ENCODE results near the gene SELENOS. TPM values are rescaled to one million over a fixed set of nuclear protein-coding genes. Genes with fewer than 3 reads are reported as not detected.

Gene SELENOS
- total RNA-seq, 1 donor from 2014 or later = 32.0 TPM

DNA sequence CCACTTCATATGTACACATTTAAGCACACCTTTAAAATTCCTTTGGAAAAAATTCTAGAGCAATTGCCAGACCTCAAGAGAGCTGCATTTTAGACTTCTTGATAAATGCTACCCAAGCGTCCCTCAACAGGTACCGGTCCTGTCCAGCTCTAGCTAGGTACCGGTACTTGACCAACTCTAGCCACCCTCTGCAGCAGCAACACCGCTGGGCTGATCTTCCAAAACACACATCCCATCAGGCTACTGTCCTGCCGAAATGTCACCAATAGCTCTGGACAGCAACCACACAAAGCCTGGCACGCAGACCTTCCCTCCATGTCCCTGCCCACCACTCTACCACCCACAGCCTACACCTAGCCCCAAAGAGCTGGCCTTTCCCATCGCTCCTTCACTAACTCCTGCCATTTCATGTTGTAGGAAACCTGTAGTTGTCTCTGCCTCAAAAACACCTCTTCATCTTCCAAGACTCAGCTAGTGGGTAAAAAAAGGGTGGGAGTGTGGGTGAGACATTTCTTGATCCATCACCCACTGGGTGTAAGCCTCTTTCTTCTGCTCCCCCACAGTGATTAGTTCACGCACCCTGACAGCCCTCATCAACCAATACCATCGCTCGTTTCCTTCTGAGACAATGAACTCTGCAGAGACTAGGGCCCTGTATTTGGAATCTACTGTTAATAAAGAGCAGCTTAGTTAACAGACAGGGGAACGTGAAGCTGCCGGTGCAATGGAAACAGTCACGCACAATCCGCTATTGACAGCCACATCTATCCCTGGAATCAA, 32.2 kb downstream of the SELENOS start:
- H3K4me1 ChIP-seq = peaks cover 21 to 78% of the 10 kb centered on the region in 2 donors
- no peak for TF ChIP-seq CTCF (IDR thresholded peaks at IDR 0.05)
- H3K9me3 ChIP-seq = no peaks in the 10 kb centered on the region
- peak in 1 of 2 donors; percentile 60 for DNase-seq (ENCODE audit: low spot score in 2 of 2)
- peaks cover 0 to 4% of the 10 kb centered on the region in 2 donors for H3K36me3 ChIP-seq
- H3K4me3 ChIP-seq = peak overlapping the region in 1 of 2 donors; percentile 12
- peak overlapping the region; percentile 52 to 71 for H3K27ac ChIP-seq
- no peaks in the 10 kb centered on the region for H3K27me3 ChIP-seq
- intact Hi-C loops (cut with DNase I) = no loop called here

DNA sequence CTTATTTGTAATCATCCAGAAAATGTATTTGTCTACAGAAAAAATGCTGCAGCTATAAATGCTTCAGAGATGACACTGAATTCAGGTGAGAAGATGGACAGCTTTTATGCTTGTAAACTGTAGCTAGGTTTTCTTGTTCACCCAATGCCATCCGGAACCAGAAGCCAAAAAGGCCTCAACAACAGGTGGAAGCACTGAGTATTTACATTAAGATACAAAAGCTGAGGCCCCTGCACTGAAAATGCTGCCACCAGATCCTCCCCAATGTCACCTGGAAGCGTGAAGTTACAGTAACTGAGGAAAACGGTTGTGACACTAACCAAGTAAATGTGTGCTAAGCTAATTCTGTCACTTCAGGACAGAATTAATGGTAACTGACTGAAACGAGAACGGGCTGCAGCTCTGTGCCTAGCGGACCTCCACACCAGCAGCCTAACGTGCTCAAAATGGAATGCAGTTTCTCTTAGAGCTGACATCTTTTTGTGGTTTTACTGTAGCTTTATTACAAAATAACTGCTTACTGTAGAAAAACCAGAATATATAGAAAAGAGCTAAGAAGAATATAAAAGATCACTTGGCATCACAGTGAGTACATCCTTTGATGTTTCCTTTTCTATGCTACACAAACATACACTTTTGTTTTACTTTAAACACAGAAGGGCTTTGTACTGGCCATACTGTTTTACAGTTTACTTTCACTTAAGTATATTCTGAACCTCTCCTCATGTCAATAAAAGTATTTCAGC, 33.1 kb downstream of the SELENOS start:
- Histone ChIP-seq H3K4me3 (peak overlapping the region in 1 of 2 donors; percentile 12), H3K36me3 (peaks cover 0 to 4% of the 10 kb centered on the region in 2 donors), H3K27me3 (no peaks in the 10 kb centered on the region), H3K9me3 (no peaks in the 10 kb centered on the region), H3K27ac (peak overlapping the region; percentile 34 to 71), H3K4me1 (peaks cover 22 to 69% of the 10 kb centered on the region in 2 donors)
- DNase-seq (ENCODE audit: low spot score in 2 of 2) = peak in 1 of 2 donors; percentile 44
- intact Hi-C loops (cut with DNase I) = no loop called here
- no peak for TF ChIP-seq CTCF (IDR thresholded peaks at IDR 0.05)

- Histone ChIP-seq H3K4me1 (peaks cover 22 to 62% of the 10 kb centered on the region in 2 donors), H3K4me3 (no peak overlapping the region), H3K9me3 (no peaks in the 10 kb centered on the region), H3K36me3 (peaks cover 0 to 4% of the 10 kb centered on the region in 2 donors), H3K27me3 (no peaks in the 10 kb centered on the region), H3K27ac (no peak overlapping the region)
- DNase-seq (ENCODE audit: low spot score in 2 of 2) = peak in 1 of 2 donors; percentile 43
- TF ChIP-seq CTCF (IDR thresholded peaks at IDR 0.05) = no peak
- intact Hi-C loops (cut with DNase I) = no loop called here
Observed at GRCh38 chr15:101243420-101243819, 33.9 kb downstream of the SELENOS start.

- no peak for TF ChIP-seq CTCF (IDR thresholded peaks at IDR 0.05)
- DNase-seq (ENCODE audit: low spot score in 2 of 2) = no peak
- H3K27me3 ChIP-seq = no peaks in the 10 kb centered on the region
- peak overlapping the region in 1 of 2 donors; percentile 19 for H3K27ac ChIP-seq
- H3K4me1 ChIP-seq = peaks cover 22 to 58% of the 10 kb centered on the region in 2 donors
- H3K36me3 ChIP-seq = peaks cover 0 to 4% of the 10 kb centered on the region in 2 donors
- H3K4me3 ChIP-seq = no peak overlapping the region
- H3K9me3 ChIP-seq = no peaks in the 10 kb centered on the region
- intact Hi-C loops (cut with DNase I) = no loop called here
Observed at GRCh38 chr15:101242999-101243336, 34.3 kb downstream of the SELENOS start.

- H3K27ac ChIP-seq = peak overlapping the region in 1 of 2 donors; percentile 19
- peak in 1 of 2 donors; percentile 64 for DNase-seq (ENCODE audit: low spot score in 2 of 2)
- no peaks in the 10 kb centered on the region for H3K27me3 ChIP-seq
- H3K9me3 ChIP-seq = no peaks in the 10 kb centered on the region
- intact Hi-C loops (cut with DNase I) = no loop called here
- H3K4me1 ChIP-seq = peaks cover 19 to 52% of the 10 kb centered on the region in 2 donors
- no peak for TF ChIP-seq CTCF (IDR thresholded peaks at IDR 0.05)
- H3K4me3 ChIP-seq = peak overlapping the region in 1 of 2 donors; percentile 4
- peaks cover 0 to 4% of the 10 kb centered on the region in 2 donors for H3K36me3 ChIP-seq
Observed at GRCh38 chr15:101242160-101242998, 34.9 kb downstream of the SELENOS start.
